Neuronal stem cell (in vitro differentiated cells): Measurements from ENCODE around the gene EML2.

Experiments used
- DNase-seq: peaks from one replicate; pipeline ENCODE4 v3.0.0-alpha.2; 2013; ENCODE audit warnings: low spot score
- H2AFZ ChIP-seq: one replicate; pipeline ENCODE4 v1.6.1; 2013; ENCODE audit warnings: mild to moderate bottlenecking, low read length, inconsistent platforms
- H2AK5ac ChIP-seq: 2 replicates; pipeline ENCODE4 v1.6.1; 2013; ENCODE audit warnings: low read depth, mild to moderate bottlenecking, inconsistent platforms, low read length, moderate library complexity, mixed read lengths
- H2BK120ac ChIP-seq: 2 replicates; pipeline ENCODE4 v1.6.1; 2013; ENCODE audit warnings: low read depth, mild to moderate bottlenecking, inconsistent platforms, low read length, moderate library complexity, mixed read lengths
- H2BK12ac ChIP-seq: one replicate; pipeline ENCODE4 v1.6.1; 2013; ENCODE audit warnings: low read length, inconsistent platforms
- H2BK15ac ChIP-seq: 2 replicates; pipeline ENCODE4 v1.6.1; 2013; ENCODE audit warnings: mild to moderate bottlenecking, low read length, inconsistent platforms, mixed read lengths
- H2BK5ac ChIP-seq: one replicate; pipeline ENCODE4 v1.6.1; 2013; ENCODE audit warnings: inconsistent platforms, mild to moderate bottlenecking, low read length, moderate library complexity
- H3K14ac ChIP-seq: one replicate; pipeline ENCODE4 v1.6.1; 2013; ENCODE audit warnings: low read length, inconsistent platforms
- H3K18ac ChIP-seq: 2 replicates; pipeline ENCODE4 v1.6.1; 2013; ENCODE audit warnings: low read length, inconsistent platforms
- H3K23ac ChIP-seq: 2 replicates; pipeline ENCODE4 v1.6.1; 2013; ENCODE audit warnings: low read depth, mild to moderate bottlenecking, mixed read lengths, low read length, inconsistent platforms; ENCODE audit not compliant: poor library complexity
- H3K27ac ChIP-seq: replicated peaks from 3 replicates; pipeline ENCODE4 v1.5.1; 2013; ENCODE audit warnings: low read length, inconsistent platforms
- H3K27me3 ChIP-seq, 3 experiments: 2 replicates each; pipeline ENCODE4 v1.6.1; 2013; ENCODE audit warnings: low read length in 3 of 3, mild to moderate bottlenecking in 2 of 3, inconsistent platforms in 1 of 3, low read depth in 1 of 3, mixed read lengths in 1 of 3, moderate library complexity in 1 of 3; ENCODE audit not compliant: control insufficient read depth in 3 of 3, insufficient read depth in 3 of 3
- H3K36me3 ChIP-seq, 2 donors: replicated peaks in 1 of 2; 2 replicates each; pipeline ENCODE4 v1.6.1; 2013; ENCODE audit warnings: low read length in 2 of 2; ENCODE audit not compliant: control insufficient read depth in 2 of 2, insufficient read depth in 2 of 2
- H3K4ac ChIP-seq: 2 replicates; pipeline ENCODE4 v1.6.1; 2013; ENCODE audit warnings: inconsistent platforms, mild to moderate bottlenecking, low read length, moderate library complexity
- H3K4me1 ChIP-seq, 2 donors: 1 replicate in 1 of 2; 2 replicates in 1 of 2; pipeline ENCODE4 v1.6.1; 2013; ENCODE audit warnings: low read length in 2 of 2, low read depth in 1 of 2; ENCODE audit not compliant: control insufficient read depth in 2 of 2, insufficient read depth in 1 of 2
- H3K4me2 ChIP-seq: one replicate; pipeline ENCODE4 v1.6.1; 2013; ENCODE audit warnings: mild to moderate bottlenecking, low read length, inconsistent platforms; ENCODE audit not compliant: insufficient read depth, poor library complexity, severe bottlenecking
- H3K4me3 ChIP-seq, 2 donors: 2 replicates each; pipeline ENCODE4 v1.5.1; 2013; ENCODE audit warnings: low read length in 2 of 2, mild to moderate bottlenecking in 2 of 2, inconsistent platforms in 1 of 2, moderate library complexity in 1 of 2
- H3K79me1 ChIP-seq: one replicate; pipeline ENCODE4 v1.6.1; 2013; ENCODE audit warnings: low read depth, mild to moderate bottlenecking, inconsistent platforms, low read length, moderate library complexity
- H3K9ac ChIP-seq: one replicate; pipeline ENCODE4 v1.6.1; 2013; ENCODE audit warnings: mild to moderate bottlenecking, low read depth, low read length, inconsistent platforms; ENCODE audit not compliant: poor library complexity
- H3K9me3 ChIP-seq, 2 donors: replicated peaks in 1 of 2; 2 replicates each; pipeline versions ENCODE3 to v1.6.1; 2013; ENCODE audit warnings: low read length in 2 of 2, mild to moderate bottlenecking in 2 of 2, inconsistent platforms in 1 of 2, low read depth in 1 of 2, mixed read lengths in 1 of 2, moderate library complexity in 1 of 2; ENCODE audit not compliant: control insufficient read depth in 2 of 2, insufficient read depth in 1 of 2
- H4K8ac ChIP-seq: one replicate; pipeline ENCODE4 v1.6.1; 2013; ENCODE audit warnings: low read depth, mild to moderate bottlenecking, inconsistent platforms, low read length, moderate library complexity
- H4K91ac ChIP-seq: one replicate; pipeline ENCODE4 v1.6.1; 2013; ENCODE audit warnings: low read length, low read depth, mild to moderate bottlenecking, inconsistent platforms; ENCODE audit not compliant: poor library complexity
- WGBS, 2 donors: extraction: QIAGEN DNeasy Blood & Tissue Kit; methylation state at CpG; one replicate each; pipeline ENCODE4 v1.1.7; 2013; ENCODE audit warnings: missing lambda C conversion rate in 2 of 2, mixed read lengths in 1 of 2; ENCODE audit not compliant: insufficient read length in 2 of 2, insufficient replicate concordance in 1 of 2; ENCODE audit errors: extremely low coverage in 2 of 2; 5-methylcytosine and 5-hydroxymethylcytosine counted together

Gene EML2

DNA sequence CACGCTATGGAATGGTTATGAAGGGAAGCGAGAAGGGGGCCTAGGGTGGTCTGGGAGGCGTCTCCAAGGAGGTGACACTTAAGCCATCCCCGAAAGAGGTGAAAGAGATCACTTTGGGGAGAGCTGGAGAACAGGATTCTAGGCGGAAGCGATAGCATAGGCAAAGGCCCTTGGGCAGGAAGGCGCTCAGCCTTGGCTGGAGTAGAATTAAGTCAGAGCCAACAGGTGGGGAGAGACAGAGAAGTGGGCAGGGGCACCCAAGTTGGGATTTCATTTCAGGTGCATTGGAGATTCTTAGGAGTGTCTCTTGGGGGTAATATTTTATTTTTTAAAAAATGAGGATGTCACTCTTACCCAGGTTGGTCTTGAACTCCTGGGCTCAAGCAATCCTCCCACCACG is 42.9 kb upstream of the EML2 start:
- H2BK120ac ChIP-seq, result no peak overlapping the region
- peaks cover 24 to 35% of the 10 kb centered on the region in 2 donors for H3K36me3 ChIP-seq
- no peak for DNase-seq
- H2BK12ac ChIP-seq, result no peak overlapping the region
- H3K23ac ChIP-seq, result peak overlapping the region; percentile 65
- H3K4me2 ChIP-seq, result no peak overlapping the region
- no peak overlapping the region for H2BK15ac ChIP-seq
- H3K4me1 ChIP-seq, result peaks cover 0 to 7% of the 10 kb centered on the region in 2 donors
- peaks cover 0 to 3% of the 10 kb centered on the region in 2 donors for H3K9me3 ChIP-seq
- H2AK5ac ChIP-seq, result peak overlapping the region; percentile 26
- H2AFZ ChIP-seq, result peak overlapping the region; percentile 92
- WGBS, 2 donors, result no CpG with 5 or more reads among the region's 8 CpGs
- no peak overlapping the region for H3K4ac ChIP-seq
- no peak overlapping the region for H2BK5ac ChIP-seq
- H3K27ac ChIP-seq, result no peak overlapping the region
- no peak overlapping the region for H3K18ac ChIP-seq
- no peak overlapping the region for H3K9ac ChIP-seq
- peaks cover 5 to 24% (median 18%) of the 10 kb centered on the region in 3 experiments for H3K27me3 ChIP-seq
- H3K14ac ChIP-seq, result no peak overlapping the region
- H3K4me3 ChIP-seq, result peak overlapping the region in 1 of 2 donors; percentile 70
- no peaks in the 10 kb centered on the region for H3K79me1 ChIP-seq
- no peak overlapping the region for H4K8ac ChIP-seq
- no peak overlapping the region for H4K91ac ChIP-seq

- no peaks in the 10 kb centered on the region for H3K79me1 ChIP-seq
- no peak overlapping the region for H4K8ac ChIP-seq
- no peak overlapping the region for H2BK120ac ChIP-seq
- H3K4me1 ChIP-seq, result peaks cover 3 to 9% of the 10 kb centered on the region in 2 donors
- peak overlapping the region; percentile 92 for H2AFZ ChIP-seq
- no peak overlapping the region for H3K4ac ChIP-seq
- WGBS, 2 donors, result no CpG with 5 or more reads among the region's 51 CpGs
- no peak overlapping the region for H4K91ac ChIP-seq
- H3K14ac ChIP-seq, result peak overlapping the region; percentile 89
- peak overlapping the region; percentile 65 for H3K23ac ChIP-seq
- H2AK5ac ChIP-seq, result peak overlapping the region; percentile 61
- peak overlapping the region; percentile 49 for H2BK15ac ChIP-seq
- H3K18ac ChIP-seq, result peak overlapping the region; percentile 94
- H3K27me3 ChIP-seq, result peaks cover 7 to 30% (median 23%) of the 10 kb centered on the region in 3 experiments
- H3K9ac ChIP-seq, result no peak overlapping the region
- no peak overlapping the region for H3K27ac ChIP-seq
- peaks cover 20 to 31% of the 10 kb centered on the region in 2 donors for H3K36me3 ChIP-seq
- H3K4me2 ChIP-seq, result peak overlapping the region; percentile 75
- H3K4me3 ChIP-seq, result peak overlapping the region; percentile 21 to 70
- peak; percentile 77 for DNase-seq
- peaks cover 0 to 3% of the 10 kb centered on the region in 2 donors for H3K9me3 ChIP-seq
- no peak overlapping the region for H2BK12ac ChIP-seq
- no peak overlapping the region for H2BK5ac ChIP-seq
These were observed 42.3 kb upstream of the EML2 start for GRCh38 chr19:45681391-45682015.

- H2BK120ac ChIP-seq, result no peak overlapping the region
- H3K23ac ChIP-seq, result peak overlapping the region; percentile 89
- H3K27ac ChIP-seq, result no peak overlapping the region
- no peak overlapping the region for H4K91ac ChIP-seq
- H2BK15ac ChIP-seq, result peak overlapping the region; percentile 97
- H2AFZ ChIP-seq, result peak overlapping the region; percentile 12
- peaks cover 3 to 9% of the 10 kb centered on the region in 2 donors for H3K4me1 ChIP-seq
- DNase-seq, result peak; percentile 88
- H3K4me3 ChIP-seq, result peak overlapping the region; percentile 13 to 59
- H3K36me3 ChIP-seq, result no peaks in the 10 kb centered on the region
- H3K79me1 ChIP-seq, result no peaks in the 10 kb centered on the region
- H2BK5ac ChIP-seq, result no peak overlapping the region
- peak overlapping the region; percentile 97 for H2AK5ac ChIP-seq
- peak overlapping the region; percentile 89 for H3K18ac ChIP-seq
- peak overlapping the region; percentile 84 for H2BK12ac ChIP-seq
- H4K8ac ChIP-seq, result peak overlapping the region; percentile 65
- WGBS, 2 donors, result no CpG with 5 or more reads among the region's 49 CpGs
- H3K27me3 ChIP-seq, result peaks cover 7 to 41% (median 23%) of the 10 kb centered on the region in 3 experiments
- H3K9ac ChIP-seq, result peak overlapping the region; percentile 21
- H3K14ac ChIP-seq, result peak overlapping the region; percentile 97
- no peak overlapping the region for H3K4ac ChIP-seq
- H3K9me3 ChIP-seq, result peaks cover 0 to 3% of the 10 kb centered on the region in 2 donors
- H3K4me2 ChIP-seq, result peak overlapping the region; percentile 71
These were observed 38.4 kb upstream of the EML2 start for GRCh38 chr19:45677351-45678230.

GRCh38 chr19:45676851-45677263 is 37.7 kb upstream of the EML2 start:
- Histone ChIP-seq H3K4me2 (peak overlapping the region; percentile 71), H3K4ac (no peak overlapping the region), H3K27me3 (peaks cover 7 to 41% (median 23%) of the 10 kb centered on the region in 3 experiments)

More at GRCh38 chr19:45676851-45677263, 37.7 kb upstream of the EML2 start:
- no peak for DNase-seq
- Histone ChIP-seq H2BK5ac (no peak overlapping the region), H3K9me3 (peaks cover 0 to 3% of the 10 kb centered on the region in 2 donors), H3K79me1 (no peaks in the 10 kb centered on the region), H2BK15ac (peak overlapping the region; percentile 38), H3K23ac (peak overlapping the region; percentile 52), H3K4me3 (peak overlapping the region in 1 of 2 donors; percentile 71), H2BK12ac (no peak overlapping the region), H3K14ac (peak overlapping the region; percentile 71), H3K4me1 (peaks cover 3 to 9% of the 10 kb centered on the region in 2 donors), H3K18ac (peak overlapping the region; percentile 92), H4K91ac (peak overlapping the region; percentile 24), H2AFZ (peak overlapping the region; percentile 71), H3K36me3 (no peaks in the 10 kb centered on the region), H4K8ac (no peak overlapping the region), H2AK5ac (peak overlapping the region; percentile 52), H3K9ac (peak overlapping the region; percentile 72), H2BK120ac (no peak overlapping the region), H3K27ac (no peak overlapping the region)
- no CpG with 5 or more reads among the region's 28 CpGs for WGBS, 2 donors
